IMR-90 (cell line): ENCODE data around the gene SLC17A6. TPM values are rescaled to one million over a fixed set of nuclear protein-coding genes. Genes with fewer than 3 reads are reported as not detected.

Experiments used
- ATAC-seq: fragments of 200-7000 bp; cut with Tn5 transposase; 2 replicates; pipeline ENCODE4 v1.9.1; 2020; ENCODE audit warnings: low read depth, mild to moderate bottlenecking, moderate library complexity
- BruUV-seq: library from RNA; stranded (reverse); fragments of 400-500 nt; replicated peaks from 2 replicates; lab custom pipeline; 2021; lab: Mats Ljungman, UMichigan
- CTCF ChIA-PET: fragments of 300-600 bp; formaldehyde crosslinking; extraction: SDS; loops from one replicate; lab custom pipeline; 2021; ENCODE audit warnings: antibody characterized with exemption; lab: Yijun Ruan, JAX
- POLR2A ChIA-PET: fragments of 300-600 bp; sonication (Branson Sonifier 250); formaldehyde crosslinking; loops from one replicate; lab custom pipeline; 2022; ENCODE audit warnings: antibody characterized with exemption; ENCODE audit not compliant: unreplicated experiment; lab: Charles Lee
- DNase-seq: peaks from one replicate; pipeline ENCODE4 v3.0.0; 2013
- H2AFZ ChIP-seq: replicated peaks from 2 replicates; pipeline ENCODE3; 2013; ENCODE audit warnings: low read length, mild to moderate bottlenecking; ENCODE audit not compliant: poor library complexity
- H2AK5ac ChIP-seq: 2 replicates; pipeline ENCODE4 v1.6.1; 2013; ENCODE audit warnings: low read depth, low read length, inconsistent platforms
- H2AK9ac ChIP-seq: replicated peaks from 2 replicates; pipeline ENCODE3; 2013; ENCODE audit warnings: mild to moderate bottlenecking, low read depth, low read length, moderate library complexity; ENCODE audit not compliant: poor library complexity
- H2BK120ac ChIP-seq: 2 replicates; pipeline ENCODE4 v1.6.1; 2013; ENCODE audit warnings: low read depth, low read length, inconsistent platforms
- H2BK15ac ChIP-seq: 3 replicates; pipeline ENCODE4 v1.6.1; 2013; ENCODE audit warnings: low read depth, low read length, inconsistent platforms
- H2BK20ac ChIP-seq: 2 replicates; pipeline ENCODE4 v1.6.1; 2013; ENCODE audit warnings: low read depth, mild to moderate bottlenecking, inconsistent platforms, low read length, moderate library complexity
- H2BK5ac ChIP-seq: 2 replicates; pipeline ENCODE4 v1.6.1; 2013; ENCODE audit warnings: mild to moderate bottlenecking, low read depth, low read length, inconsistent platforms; ENCODE audit not compliant: poor library complexity, severe bottlenecking
- H3K14ac ChIP-seq: replicated peaks from 2 replicates; pipeline ENCODE4 v1.6.1; 2013; ENCODE audit warnings: low read depth, low read length, inconsistent platforms
- H3K18ac ChIP-seq: 2 replicates; pipeline ENCODE4 v1.6.1; 2013; ENCODE audit warnings: low read depth, low read length, control low read depth
- H3K23ac ChIP-seq: 2 replicates; pipeline ENCODE4 v1.6.1; 2013; ENCODE audit warnings: low read depth, low read length, inconsistent platforms
- H3K27ac ChIP-seq: 2 replicates; pipeline ENCODE4 v1.5.1; 2013; ENCODE audit warnings: mild to moderate bottlenecking, control low read depth, low read length; ENCODE audit not compliant: insufficient read depth
- H3K27me3 ChIP-seq: 2 replicates; pipeline ENCODE4 v1.6.1; 2013; ENCODE audit warnings: low read length; ENCODE audit not compliant: control insufficient read depth, insufficient read depth
- H3K36me3 ChIP-seq: 2 replicates; pipeline ENCODE4 v1.6.1; 2013; ENCODE audit warnings: low read length, mixed read lengths; ENCODE audit not compliant: control insufficient read depth, insufficient read depth
- H3K4ac ChIP-seq: 2 replicates; pipeline ENCODE4 v1.6.1; 2013; ENCODE audit warnings: low read depth, low read length, inconsistent platforms
- H3K4me1 ChIP-seq: 2 replicates; pipeline ENCODE4 v1.6.1; 2013; ENCODE audit warnings: low read length, mixed read lengths; ENCODE audit not compliant: control insufficient read depth, insufficient read depth
- H3K4me2 ChIP-seq: 2 replicates; pipeline ENCODE4 v1.6.1; 2013; ENCODE audit warnings: low read depth, mild to moderate bottlenecking, control low read depth, low read length, moderate library complexity
- H3K4me3 ChIP-seq: 2 replicates; pipeline ENCODE4 v1.5.1; 2013; ENCODE audit warnings: low read depth, mild to moderate bottlenecking, control low read depth, low read length, moderate library complexity; ENCODE audit not compliant: insufficient read depth
- H3K56ac ChIP-seq: 2 replicates; pipeline ENCODE4 v1.6.1; 2013; ENCODE audit warnings: low read length, inconsistent platforms; ENCODE audit not compliant: insufficient read depth; ENCODE audit errors: extremely low read depth
- H3K79me1 ChIP-seq, 2 experiments: 2 replicates each; pipeline ENCODE4 v1.6.1; 2013; ENCODE audit warnings: low read length in 2 of 2, inconsistent platforms in 1 of 2, low read depth in 1 of 2
- H3K9ac ChIP-seq: 2 replicates; pipeline ENCODE4 v1.6.1; 2013; ENCODE audit warnings: low read depth, low read length, control low read depth
- H3K9me1 ChIP-seq: 2 replicates; pipeline ENCODE4 v1.6.1; 2013; ENCODE audit warnings: low read length, inconsistent platforms; ENCODE audit not compliant: insufficient read depth
- H3K9me3 ChIP-seq: 2 replicates; pipeline ENCODE4 v1.6.1; 2013; ENCODE audit warnings: low read length; ENCODE audit not compliant: control insufficient read depth, insufficient read depth
- H4K20me1 ChIP-seq: 2 replicates; pipeline ENCODE4 v1.6.1; 2013; ENCODE audit warnings: low read length, inconsistent platforms; ENCODE audit not compliant: insufficient read depth
- H4K5ac ChIP-seq: 2 replicates; pipeline ENCODE4 v1.6.1; 2013; ENCODE audit warnings: mild to moderate bottlenecking, low read depth, low read length, control low read depth
- H4K8ac ChIP-seq, 2 experiments: 2 replicates each; pipeline ENCODE4 v1.6.1; 2013; ENCODE audit warnings: low read depth in 2 of 2, low read length in 2 of 2, control low read depth in 1 of 2, inconsistent platforms in 1 of 2
- H4K91ac ChIP-seq: 2 replicates; pipeline ENCODE4 v1.6.1; 2013; ENCODE audit warnings: low read depth, low read length, inconsistent platforms; ENCODE audit not compliant: insufficient read depth
- BHLHE40 ChIP-seq: fragments of 150-350 bp; IDR thresholded peaks from 2 replicates; pipeline ENCODE4 v1.6.1; 2016; ENCODE audit warnings: mild to moderate bottlenecking, low read depth, low read length
- MAZ ChIP-seq: IDR thresholded peaks from 2 replicates; pipeline ENCODE4 v1.6.1; 2012; ENCODE audit warnings: low read depth, mild to moderate bottlenecking, low read length, improper control_type of control experiment, moderate library complexity, borderline replicate concordance
- MXI1 ChIP-seq: IDR thresholded peaks from 2 replicates; pipeline ENCODE4 v1.6.1; 2012; ENCODE audit warnings: low read depth, mild to moderate bottlenecking, low read length, moderate library complexity, borderline replicate concordance
- WGBS, 2 experiments: methylation state at CpG; one replicate each; pipeline versions ENCODE4 v1.1.5 to v1.1.7; 2013; ENCODE audit warnings: missing lambda C conversion rate in 2 of 2; ENCODE audit not compliant: insufficient read length in 1 of 2; ENCODE audit errors: extremely low coverage in 2 of 2; 5-methylcytosine and 5-hydroxymethylcytosine counted together
- dilution Hi-C: fragments of 300-500 bp; cut with HindIII; formaldehyde crosslinking; loops from one replicate; pipeline ENCODE4 v1.14.3; 2018; ENCODE audit warnings: low sequenced_read_pairs; ENCODE audit not compliant: unreplicated experiment
- in situ Hi-C: fragments of 300-500 bp; cut with MboI; formaldehyde crosslinking; loops from 3 replicates; pipeline ENCODE4 v1.14.3; 2019; ENCODE audit warnings: low sequenced_read_pairs, inconsistent platforms, mixed read lengths
- intact Hi-C: fragments of 100-400 bp; cut with micrococcal nuclease; formaldehyde crosslinking; loops from 2 replicates; pipeline ENCODE4 v1.10.0; 2022
- polyA plus RNA-seq, 3 experiments: library from polyadenylated mRNA; depleted of rRNA; stranded (reverse); fragments of >200 nt; gene quantifications; 2 replicates each; pipeline ENCODE4 v1.2.3, GENCODE V29; 2012; ENCODE audit warnings: low replicate concordance in 1 of 3
- total RNA-seq: library from RNA; depleted of rRNA; stranded (reverse); fragments of >200 nt; gene quantifications from 2 replicates; pipeline ENCODE4 v1.2.3, GENCODE V29; 2012

Gene SLC17A6
- total and polyA plus RNA-seq, 2 of the 4 experiments (the other 2 are of a cell fraction): not detected

DNA sequence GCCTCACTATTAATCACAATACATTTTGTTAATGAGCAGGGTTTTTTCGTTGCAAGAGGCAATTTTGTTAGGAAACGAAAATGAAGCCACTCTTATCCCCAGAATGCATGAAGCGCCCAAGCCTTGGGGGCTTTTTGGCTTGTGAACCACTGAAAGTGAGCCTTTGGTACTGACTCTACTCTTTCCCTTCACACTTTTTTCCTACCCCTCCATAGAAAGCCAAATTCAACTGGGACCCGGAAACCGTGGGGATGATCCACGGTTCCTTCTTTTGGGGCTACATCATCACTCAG lies 4.8 kb downstream of the SLC17A6 start:
- H3K36me3 ChIP-seq: no peaks in the 10 kb centered on the region
- dilution Hi-C loops: no loop called here
- 0 out of 2 replicates have a peak, but pooled peaks cover 2% of the 10 kb centered on the region for H3K9me3 ChIP-seq
- H2BK120ac ChIP-seq: no peak overlapping the region
- no peak overlapping the region for H4K5ac ChIP-seq
- no peak overlapping the region for H3K27ac ChIP-seq
- ChIA-PET CTCF (no interaction called here), POLR2A (no interaction called here)
- no peaks in the 10 kb centered on the region for H3K4me1 ChIP-seq
- TF ChIP-seq MAZ (no peak), MXI1 (no peak), BHLHE40 (no peak)
- H3K18ac ChIP-seq: no peak overlapping the region
- DNase-seq (no peak), ATAC-seq (no peak)
- no TSS peak for BruUV-seq
- no peak overlapping the region for H3K14ac ChIP-seq
- H3K4ac ChIP-seq: no peak overlapping the region
- no peak overlapping the region for H2BK15ac ChIP-seq
- H4K8ac ChIP-seq: no peak overlapping the region
- no peaks in the 10 kb centered on the region for H4K20me1 ChIP-seq
- H3K9ac ChIP-seq: no peak overlapping the region
- H4K91ac ChIP-seq: no peak overlapping the region
- peaks cover 37% of the 10 kb centered on the region for H3K27me3 ChIP-seq
- H3K23ac ChIP-seq: no peak overlapping the region
- no peak overlapping the region for H2AK5ac ChIP-seq
- no peak overlapping the region for H3K4me2 ChIP-seq
- H3K56ac ChIP-seq: no peak overlapping the region
- intact Hi-C loops: no loop called here
- no peak overlapping the region for H2AFZ ChIP-seq
- no peak overlapping the region for H3K4me3 ChIP-seq
- H3K9me1 ChIP-seq: no peaks in the 10 kb centered on the region
- no peaks in the 10 kb centered on the region for H3K79me1 ChIP-seq
- H2BK5ac ChIP-seq: no peak overlapping the region
- in situ Hi-C loops: no loop called here
- H2BK20ac ChIP-seq: no peak overlapping the region
- 0% methylated on average over 3 of the region's 6 CpGs; no CpG with 5 or more reads in 1 of the 2 experiments for WGBS, 2 experiments
- no peak overlapping the region for H2AK9ac ChIP-seq
